PFSK-1 (cell line): ENCODE data around the gene MDC1.

Experiments used
- FOXP2 ChIP-seq: optimal IDR thresholded peaks from 2 replicates; pipeline ENCODE3; 2011; ENCODE audit warnings: borderline replicate concordance, control low read depth, inconsistent platforms; ENCODE audit not compliant: insufficient read depth; ENCODE audit errors: extremely low read length, extremely low read depth
- POLR2AphosphoS5 ChIP-seq: IDR thresholded peaks from 2 replicates; pipeline ENCODE4 v1.6.1; 2012; ENCODE audit warnings: low read depth, mild to moderate bottlenecking, control low read depth, low read length, moderate library complexity
- SIN3A ChIP-seq: IDR thresholded peaks from 2 replicates; pipeline ENCODE4 v1.6.1; 2012; ENCODE audit warnings: mild to moderate bottlenecking, low read length, moderate library complexity, borderline replicate concordance; ENCODE audit not compliant: insufficient read depth
- TAF1 ChIP-seq: IDR thresholded peaks from 2 replicates; pipeline ENCODE4 v1.6.1; 2012; ENCODE audit warnings: low read length, control low read depth, borderline replicate concordance; ENCODE audit not compliant: insufficient read depth
- TF ChIP-seq, protein P1 (sequence below), 2 experiments: IDR thresholded peaks; 2 replicates each; pipeline versions ENCODE4 v1.6.1 to v1.8.0; 2011 to 2012; ENCODE audit warnings: low read depth in 2 of 2, low read length in 2 of 2, control low read depth in 1 of 2, inconsistent platforms in 1 of 2, mild to moderate bottlenecking in 1 of 2, moderate library complexity in 1 of 2; ENCODE audit not compliant: insufficient read depth in 1 of 2

MDC1 gene

DNA sequence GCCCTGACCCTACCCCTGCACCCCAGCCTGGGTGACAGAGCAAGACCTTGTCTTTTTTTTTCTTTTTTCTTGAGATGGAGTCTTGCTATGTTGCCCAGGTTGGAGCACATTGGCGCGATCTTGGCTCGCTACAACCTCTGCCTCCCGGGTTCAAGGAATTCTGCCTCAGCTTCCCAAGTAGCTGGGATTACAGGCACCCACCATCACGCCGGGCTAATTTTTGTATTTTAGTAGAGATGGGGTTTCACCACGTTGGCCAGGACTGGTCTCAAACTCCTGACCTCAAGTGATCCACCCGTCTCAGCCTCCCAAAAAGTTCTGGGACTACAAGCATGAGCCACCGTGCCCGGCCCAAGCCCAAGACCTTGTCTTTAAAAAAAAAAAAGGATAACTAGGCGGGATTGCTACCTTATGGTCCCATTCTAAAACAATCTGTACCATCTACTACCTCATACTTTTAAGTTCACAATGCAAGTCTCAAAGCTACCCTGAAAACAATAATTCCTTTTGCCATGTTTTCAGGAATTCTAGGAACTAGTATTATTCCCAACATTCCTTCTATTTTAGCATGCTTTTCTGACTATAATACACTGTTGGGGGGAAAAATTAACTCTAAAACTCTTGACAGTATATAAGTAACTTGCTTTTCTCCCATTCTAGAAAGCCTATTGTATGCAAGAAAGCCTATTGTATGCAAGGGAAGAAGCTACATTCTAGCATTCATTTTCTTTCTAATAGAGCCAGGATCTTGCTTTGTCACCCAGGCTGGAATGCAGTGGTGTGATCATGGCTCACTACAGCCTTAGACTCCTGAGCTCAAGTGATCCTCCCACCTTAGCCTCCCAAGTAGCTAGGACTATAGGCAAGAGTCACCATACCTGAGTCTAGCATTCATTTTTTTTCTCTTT lies 9.7 kb upstream of the MDC1 start:
- TF ChIP-seq SIN3A (peak; percentile 3; the same call in 1 of the 2 replicates), TAF1 (no peak)

DNA sequence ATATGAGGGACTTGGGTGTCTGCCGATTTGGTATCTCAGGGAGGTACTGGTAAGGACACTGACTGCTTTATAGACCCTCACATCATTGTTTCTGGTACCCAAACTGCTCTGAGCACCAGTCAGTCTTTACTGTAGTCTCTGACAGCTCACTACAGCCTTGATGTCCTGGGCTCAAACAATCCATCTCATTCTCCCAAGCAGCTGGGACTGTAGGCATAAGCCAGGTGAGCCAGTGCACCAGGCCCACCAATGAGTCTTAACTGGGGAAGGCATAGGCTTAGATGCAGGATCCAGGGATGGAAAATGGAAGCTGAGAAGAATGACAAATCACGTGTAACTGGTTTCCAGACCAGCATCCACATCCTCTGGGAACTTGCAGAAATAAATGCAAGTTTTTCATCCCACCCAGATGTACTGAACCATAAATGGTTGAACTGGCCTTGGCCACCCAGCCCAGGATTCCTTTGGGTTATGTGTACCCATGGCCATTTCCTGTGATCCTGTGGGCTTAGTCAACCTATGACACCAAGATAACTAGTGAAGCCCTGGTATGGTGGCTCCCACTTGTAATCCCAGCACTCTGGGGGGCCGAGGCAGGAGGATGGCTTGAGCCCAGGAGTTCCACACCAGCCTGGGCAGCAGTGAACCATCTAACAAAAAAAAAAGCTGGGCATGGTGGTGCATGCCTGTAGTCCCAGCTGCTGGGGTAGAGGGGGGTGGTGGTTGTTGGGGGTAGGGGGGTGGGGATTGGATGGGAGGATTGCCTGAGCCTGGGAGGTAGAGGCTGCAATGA lies 8.8 kb upstream of the MDC1 start:
- no peak; the same call in 1 of the 2 replicates for TF ChIP-seq SIN3A
- peak; percentile 90 for TF ChIP-seq POLR2AphosphoS5

DNA sequence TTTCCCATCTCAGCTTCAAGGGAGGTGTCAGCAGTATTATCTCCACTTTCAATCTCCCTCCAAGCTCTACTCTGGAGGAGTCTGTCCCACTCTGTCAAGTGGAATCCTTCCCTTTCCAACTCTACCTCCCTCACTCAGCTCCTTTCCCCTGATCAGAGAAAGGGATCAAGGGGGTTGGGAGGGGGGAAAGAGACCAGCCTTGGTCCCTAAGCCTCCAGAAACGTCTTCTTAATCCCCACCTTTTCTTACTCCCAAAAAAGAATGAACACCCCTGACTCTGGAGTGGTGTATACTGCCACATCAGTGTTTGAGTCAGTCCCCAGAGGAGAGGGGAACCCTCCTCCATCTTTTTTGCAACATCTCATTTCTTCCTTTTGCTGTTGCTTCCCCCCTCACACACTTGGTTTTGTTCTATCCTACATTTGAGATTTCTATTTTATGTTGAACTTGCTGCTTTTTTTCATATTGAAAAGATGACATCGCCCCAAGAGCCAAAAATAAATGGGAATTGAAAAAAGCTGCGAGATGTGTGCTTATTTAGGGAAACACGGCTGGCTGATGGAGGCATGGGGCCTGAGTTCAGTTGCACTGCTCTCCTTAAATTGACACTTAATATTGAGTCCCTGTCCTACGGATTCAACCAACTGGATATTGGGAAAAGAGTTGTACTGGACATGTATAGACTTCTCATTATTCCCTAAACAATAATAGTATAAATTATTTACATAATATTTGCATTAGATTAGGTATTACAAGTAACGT lies 8.0 kb upstream of the MDC1 start:
- TF ChIP-seq FOXP2: no peak
- TF ChIP-seq POLR2AphosphoS5: peak; percentile 59; the same call in 1 of the 2 replicates

DNA sequence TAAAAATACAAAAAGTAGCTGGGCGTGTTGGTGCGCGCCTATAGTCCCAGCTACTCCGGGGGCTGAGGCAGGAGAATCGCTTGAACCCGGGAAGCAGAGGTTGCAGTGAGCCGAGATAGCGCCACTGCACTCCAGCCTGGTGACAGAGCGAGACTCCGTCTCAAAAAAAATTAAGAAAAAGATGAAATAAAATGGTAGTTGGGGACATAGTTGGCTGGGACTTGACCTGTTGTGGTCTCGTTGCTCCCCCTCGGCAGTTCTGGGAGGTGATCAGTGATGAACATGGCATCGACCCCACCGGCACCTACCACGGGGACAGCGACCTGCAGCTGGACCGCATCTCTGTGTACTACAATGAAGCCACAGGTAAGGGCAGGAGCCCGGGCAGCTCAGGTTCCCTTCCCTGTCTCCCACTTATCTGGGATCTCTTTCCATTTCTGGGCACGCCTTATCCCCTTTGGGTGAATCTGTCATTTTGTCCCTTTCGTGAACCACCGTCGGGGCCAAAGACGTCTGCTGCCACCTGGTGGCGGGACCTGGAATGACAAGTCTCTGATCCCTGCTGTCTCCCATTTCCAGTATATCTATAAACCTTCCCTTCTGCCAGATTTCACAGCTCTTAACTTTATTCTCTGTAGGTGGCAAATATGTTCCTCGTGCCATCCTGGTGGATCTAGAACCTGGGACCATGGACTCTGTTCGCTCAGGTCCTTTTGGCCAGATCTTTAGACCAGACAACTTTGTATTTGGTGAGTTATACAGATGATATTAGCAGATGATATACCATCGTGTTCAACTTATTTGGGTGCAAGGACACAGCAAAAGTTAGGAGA lies 5.4 kb upstream of the MDC1 start:
- TF ChIP-seq SIN3A (no peak; the same call in 1 of the 2 replicates), FOXP2 (no peak), TAF1 (no peak), POLR2AphosphoS5 (peak; percentile 51)
- TF ChIP-seq, protein P1, sequence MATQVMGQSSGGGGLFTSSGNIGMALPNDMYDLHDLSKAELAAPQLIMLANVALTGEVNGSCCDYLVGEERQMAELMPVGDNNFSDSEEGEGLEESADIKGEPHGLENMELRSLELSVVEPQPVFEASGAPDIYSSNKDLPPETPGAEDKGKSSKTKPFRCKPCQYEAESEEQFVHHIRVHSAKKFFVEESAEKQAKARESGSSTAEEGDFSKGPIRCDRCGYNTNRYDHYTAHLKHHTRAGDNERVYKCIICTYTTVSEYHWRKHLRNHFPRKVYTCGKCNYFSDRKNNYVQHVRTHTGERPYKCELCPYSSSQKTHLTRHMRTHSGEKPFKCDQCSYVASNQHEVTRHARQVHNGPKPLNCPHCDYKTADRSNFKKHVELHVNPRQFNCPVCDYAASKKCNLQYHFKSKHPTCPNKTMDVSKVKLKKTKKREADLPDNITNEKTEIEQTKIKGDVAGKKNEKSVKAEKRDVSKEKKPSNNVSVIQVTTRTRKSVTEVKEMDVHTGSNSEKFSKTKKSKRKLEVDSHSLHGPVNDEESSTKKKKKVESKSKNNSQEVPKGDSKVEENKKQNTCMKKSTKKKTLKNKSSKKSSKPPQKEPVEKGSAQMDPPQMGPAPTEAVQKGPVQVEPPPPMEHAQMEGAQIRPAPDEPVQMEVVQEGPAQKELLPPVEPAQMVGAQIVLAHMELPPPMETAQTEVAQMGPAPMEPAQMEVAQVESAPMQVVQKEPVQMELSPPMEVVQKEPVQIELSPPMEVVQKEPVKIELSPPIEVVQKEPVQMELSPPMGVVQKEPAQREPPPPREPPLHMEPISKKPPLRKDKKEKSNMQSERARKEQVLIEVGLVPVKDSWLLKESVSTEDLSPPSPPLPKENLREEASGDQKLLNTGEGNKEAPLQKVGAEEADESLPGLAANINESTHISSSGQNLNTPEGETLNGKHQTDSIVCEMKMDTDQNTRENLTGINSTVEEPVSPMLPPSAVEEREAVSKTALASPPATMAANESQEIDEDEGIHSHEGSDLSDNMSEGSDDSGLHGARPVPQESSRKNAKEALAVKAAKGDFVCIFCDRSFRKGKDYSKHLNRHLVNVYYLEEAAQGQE (IDR thresholded peaks at IDR 0.05; ENCODE audit: insufficient read depth in 1 of 2, low read depth in 2 of 2, low read length in 2 of 2): 0 out of 4 replicates have a peak, but pooled peaks of 1 of the 2 experiments have one; percentile 5

DNA sequence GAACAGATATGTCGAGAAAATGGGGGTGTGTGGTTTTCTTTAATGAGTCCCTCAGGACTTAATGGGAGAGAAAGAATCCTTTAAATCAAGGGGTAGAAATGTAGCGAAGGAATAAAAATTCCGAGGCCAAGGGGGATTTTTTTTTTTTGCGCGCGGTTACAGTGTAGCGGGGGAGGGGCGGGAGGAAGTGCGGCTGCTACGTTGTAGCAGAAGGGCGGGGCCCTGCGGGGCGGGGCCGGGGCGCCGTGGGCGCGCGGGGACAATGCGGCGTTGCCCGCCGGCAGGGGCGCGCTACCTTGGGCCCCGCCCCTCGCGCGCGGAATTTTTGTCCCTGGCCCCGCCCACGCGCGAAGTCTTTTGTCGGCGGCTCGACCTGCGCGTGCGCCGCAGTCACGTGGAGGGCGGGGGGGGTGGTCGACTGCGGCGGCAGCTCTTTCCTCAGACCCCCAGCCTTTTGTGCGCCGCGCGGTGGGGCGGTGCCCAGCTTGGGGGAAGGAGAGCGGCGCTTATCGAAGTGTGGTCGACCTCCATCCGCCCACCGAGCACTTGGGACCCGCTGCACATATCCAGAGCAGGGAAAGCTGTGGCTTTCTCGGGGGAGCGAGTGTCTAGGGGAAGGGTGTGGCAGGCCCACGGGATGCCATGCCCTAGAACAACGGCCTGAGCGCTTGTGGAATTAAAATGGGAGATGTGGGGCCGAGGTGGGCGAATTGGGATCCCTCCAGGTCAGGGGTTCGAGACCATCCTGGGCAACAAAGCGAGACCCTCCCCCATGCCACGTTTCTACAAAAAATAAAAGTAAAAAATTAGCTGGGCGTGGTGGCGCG lies 4.3 kb upstream of the MDC1 start:
- TF ChIP-seq SIN3A (peak; percentile 79), POLR2AphosphoS5 (peak; percentile 84), FOXP2 (no peak), TAF1 (peak; percentile 82; the same call in 1 of the 2 replicates)
- TF ChIP-seq, protein P1 (IDR thresholded peaks at IDR 0.05; ENCODE audit: insufficient read depth in 1 of 2, low read depth in 2 of 2, low read length in 2 of 2): peak; percentile 12 to 40; a peak in 1 of 4 replicates
